HCT116 (cell line): ENCODE data around the gene FAM234A. TPM values are rescaled to one million over a fixed set of nuclear protein-coding genes. Genes with fewer than 3 reads are reported as not detected.

Source experiments
- ATAC-seq: fragments of 200-7000 bp; cut with Tn5 transposase; 2 replicates; pipeline ENCODE4 v1.9.1; 2020; ENCODE audit warnings: mild to moderate bottlenecking, moderate library complexity
- BruUV-seq: library from RNA; stranded (reverse); fragments of 400-500 nt; replicated peaks from 2 replicates; lab custom pipeline; 2021; lab: Mats Ljungman, UMichigan
- CTCF ChIA-PET: fragments of 300-600 bp; sonication (Branson Sonifier 250); formaldehyde crosslinking; loops from one replicate; lab custom pipeline; 2021; ENCODE audit warnings: antibody characterized with exemption; lab: Charles Lee
- POLR2A ChIA-PET: fragments of 300-600, 350-600 bp; sonication (Branson Sonifier 250); formaldehyde crosslinking; loops from one replicate; lab custom pipeline; 2021; ENCODE audit warnings: antibody characterized with exemption; lab: Charles Lee
- RAD21 ChIA-PET, 2 experiments: fragments of 300-600 bp; sonication (Branson Sonifier 250); formaldehyde crosslinking; loops; one replicate each; lab custom pipeline; 2023; ENCODE audit warnings: low total read pairs in 2 of 2; ENCODE audit not compliant: uncharacterized antibody in 2 of 2, unreplicated experiment in 2 of 2, low non-redundant PET in 1 of 2; lab: Charles Lee
- DNase-seq: peaks from one replicate; pipeline ENCODE4 v3.0.0-alpha.2; 2010; ENCODE audit warnings: low read depth, low spot score
- H2AFZ ChIP-seq: fragments of 200-600 bp; shearing (Covaris generic), sonication (generic); 2 replicates; pipeline ENCODE4 v1.6.1; 2017; ENCODE audit warnings: low read depth, mixed run types, mixed read lengths, antibody characterized with exemption, low read length; ENCODE audit not compliant: poor library complexity, severe bottlenecking
- H3K27ac ChIP-seq: 2 replicates; pipeline ENCODE4 v1.5.1; 2012; ENCODE audit warnings: low read depth, low read length
- H3K27me3 ChIP-seq: fragments of 200-600 bp; sonication (generic); 2 replicates; pipeline ENCODE4 v1.6.1; 2016; ENCODE audit warnings: mixed run types, low read length, mixed read lengths; ENCODE audit not compliant: insufficient read depth
- H3K36me3 ChIP-seq, 2 experiments: fragments of 200-500 bp in 1 of 2; fragments of 200-600 bp in 1 of 2; sonication (Bioruptor generic) in 1 of 2; sonication (generic) in 1 of 2; 2 replicates each; pipeline versions ENCODE4 v1.5.1 to v1.6.1; 2014 to 2016; ENCODE audit warnings: low read length in 2 of 2, inconsistent platforms in 1 of 2, mixed read lengths in 1 of 2, mixed run types in 1 of 2; ENCODE audit not compliant: insufficient read depth in 2 of 2, control insufficient read depth in 1 of 2
- H3K4me1 ChIP-seq, 2 experiments: fragments of 200-600 bp in 1 of 2; sonication (generic) in 1 of 2; 2 replicates each; pipeline versions ENCODE4 v1.5.1 to v1.6.1; 2012 to 2017; ENCODE audit warnings: low read length in 2 of 2, inconsistent platforms in 1 of 2, mild to moderate bottlenecking in 1 of 2, mixed read lengths in 1 of 2, mixed run types in 1 of 2, moderate library complexity in 1 of 2; ENCODE audit not compliant: insufficient read depth in 2 of 2, control insufficient read depth in 1 of 2
- H3K4me2 ChIP-seq: fragments of 200-600 bp; sonication (generic); 2 replicates; pipeline ENCODE4 v1.6.1; 2017; ENCODE audit warnings: mixed run types, low read length, mixed read lengths
- H3K4me3 ChIP-seq, 2 experiments: fragments of 200-600 bp in 1 of 2; sonication (generic) in 1 of 2; replicated peaks in 1 of 2; 2 replicates each; pipeline ENCODE4 v1.5.1; 2011 to 2016; ENCODE audit warnings: low read length in 2 of 2, control low read depth in 1 of 2, low read depth in 1 of 2, mild to moderate bottlenecking in 1 of 2, mixed read lengths in 1 of 2, mixed run types in 1 of 2
- H3K79me2 ChIP-seq: fragments of 200-600 bp; sonication (generic); 2 replicates; pipeline ENCODE4 v1.6.1; 2017; ENCODE audit warnings: mild to moderate bottlenecking, mixed run types, low read length, moderate library complexity, mixed read lengths; ENCODE audit not compliant: insufficient read depth
- H3K9ac ChIP-seq: fragments of 200-600 bp; sonication (generic); 2 replicates; pipeline ENCODE4 v1.6.1; 2016; ENCODE audit warnings: low read length, mixed read lengths
- H3K9me2 ChIP-seq: fragments of 200-600 bp; sonication (generic), shearing (Covaris generic); 2 replicates; pipeline ENCODE4 v1.6.1; 2017; ENCODE audit warnings: mixed run types, mild to moderate bottlenecking, moderate library complexity; ENCODE audit not compliant: insufficient read depth
- H3K9me3 ChIP-seq, 2 experiments: fragments of 200-500 bp in 1 of 2; fragments of 200-600 bp in 1 of 2; sonication (Bioruptor generic) in 1 of 2; sonication (generic) in 1 of 2; 2 replicates each; pipeline ENCODE4 v1.6.1; 2014 to 2017; ENCODE audit warnings: low read length in 2 of 2, mixed read lengths in 2 of 2, inconsistent platforms in 1 of 2, low read depth in 1 of 2, mild to moderate bottlenecking in 1 of 2, mixed run types in 1 of 2, moderate library complexity in 1 of 2; ENCODE audit not compliant: control insufficient read depth in 1 of 2, insufficient read depth in 1 of 2
- H4K20me1 ChIP-seq: fragments of 200-600 bp; sonication (generic), shearing (Covaris generic); 2 replicates; pipeline ENCODE4 v1.6.1; 2017; ENCODE audit warnings: mixed run types, mild to moderate bottlenecking, moderate library complexity; ENCODE audit not compliant: insufficient read depth
- CEBPB ChIP-seq: IDR thresholded peaks from 2 replicates; pipeline ENCODE4 v1.6.1; 2012; ENCODE audit warnings: low read depth
- EZH2phosphoT487 ChIP-seq: fragments of 200-600 bp; IDR thresholded peaks from 2 replicates; pipeline ENCODE4 v1.6.1; 2018; ENCODE audit warnings: antibody characterized with exemption, borderline replicate concordance
- POLR2A ChIP-seq: IDR thresholded peaks from 2 replicates; pipeline ENCODE4 v1.7.0; 2011; ENCODE audit warnings: borderline replicate concordance; ENCODE audit not compliant: insufficient read depth, insufficient read length; ENCODE audit errors: extremely low read depth
- POLR2AphosphoS5 ChIP-seq: IDR thresholded peaks from 2 replicates; pipeline ENCODE4 v1.6.1; 2011; ENCODE audit warnings: mild to moderate bottlenecking, low read depth, low read length, moderate library complexity
- YY1 ChIP-seq: IDR thresholded peaks from 2 replicates; pipeline ENCODE4 v1.6.1; 2011; ENCODE audit warnings: low read length, low read depth, moderate library complexity, mild to moderate bottlenecking; ENCODE audit not compliant: insufficient replicate concordance; ENCODE audit errors: extremely low read depth
- intact Hi-C: fragments of 100-400 bp; cut with micrococcal nuclease; formaldehyde crosslinking; loops from 2 replicates; pipeline ENCODE4 v1.10.0; 2022
- total RNA-seq: library from RNA; stranded (reverse); gene quantifications from one replicate; pipeline ENCODE4 v1.2.1, GENCODE V29; 2021; ENCODE audit not compliant: unreplicated experiment
- TF ChIP-seq, protein P1 (sequence below): IDR thresholded peaks from 2 replicates; pipeline ENCODE4 v1.6.1; 2012; ENCODE audit warnings: low read depth
- TF ChIP-seq, protein P2 (sequence below): IDR thresholded peaks from 2 replicates; pipeline ENCODE4 v1.6.1; 2012

The FAM234A gene
- total RNA-seq, 1 experiment from 2014 or later = 36.4 TPM

- intact Hi-C loops = no loop called here
- DNase-seq = no peak
- CTCF ChIA-PET = no interaction called here
- no peaks in the 10 kb centered on the region for H3K79me2 ChIP-seq
- no peaks in the 10 kb centered on the region for H3K4me1 ChIP-seq
- H3K9me3 ChIP-seq = no peaks in the 10 kb centered on the region
- no peak for ATAC-seq
- H3K9ac ChIP-seq = no peak overlapping the region
- no peaks in the 10 kb centered on the region for H3K27me3 ChIP-seq
- BruUV-seq = no TSS peak
- H2AFZ ChIP-seq = no peak overlapping the region
- no peak overlapping the region for H3K4me2 ChIP-seq
- H3K36me3 ChIP-seq = no peaks in the 10 kb centered on the region
- RAD21 ChIA-PET = no interaction called here
- H3K27ac ChIP-seq = no peak overlapping the region
- H3K4me3 ChIP-seq = no peak overlapping the region
- H3K9me2 ChIP-seq = no peaks in the 10 kb centered on the region
- TF ChIP-seq, protein P1, sequence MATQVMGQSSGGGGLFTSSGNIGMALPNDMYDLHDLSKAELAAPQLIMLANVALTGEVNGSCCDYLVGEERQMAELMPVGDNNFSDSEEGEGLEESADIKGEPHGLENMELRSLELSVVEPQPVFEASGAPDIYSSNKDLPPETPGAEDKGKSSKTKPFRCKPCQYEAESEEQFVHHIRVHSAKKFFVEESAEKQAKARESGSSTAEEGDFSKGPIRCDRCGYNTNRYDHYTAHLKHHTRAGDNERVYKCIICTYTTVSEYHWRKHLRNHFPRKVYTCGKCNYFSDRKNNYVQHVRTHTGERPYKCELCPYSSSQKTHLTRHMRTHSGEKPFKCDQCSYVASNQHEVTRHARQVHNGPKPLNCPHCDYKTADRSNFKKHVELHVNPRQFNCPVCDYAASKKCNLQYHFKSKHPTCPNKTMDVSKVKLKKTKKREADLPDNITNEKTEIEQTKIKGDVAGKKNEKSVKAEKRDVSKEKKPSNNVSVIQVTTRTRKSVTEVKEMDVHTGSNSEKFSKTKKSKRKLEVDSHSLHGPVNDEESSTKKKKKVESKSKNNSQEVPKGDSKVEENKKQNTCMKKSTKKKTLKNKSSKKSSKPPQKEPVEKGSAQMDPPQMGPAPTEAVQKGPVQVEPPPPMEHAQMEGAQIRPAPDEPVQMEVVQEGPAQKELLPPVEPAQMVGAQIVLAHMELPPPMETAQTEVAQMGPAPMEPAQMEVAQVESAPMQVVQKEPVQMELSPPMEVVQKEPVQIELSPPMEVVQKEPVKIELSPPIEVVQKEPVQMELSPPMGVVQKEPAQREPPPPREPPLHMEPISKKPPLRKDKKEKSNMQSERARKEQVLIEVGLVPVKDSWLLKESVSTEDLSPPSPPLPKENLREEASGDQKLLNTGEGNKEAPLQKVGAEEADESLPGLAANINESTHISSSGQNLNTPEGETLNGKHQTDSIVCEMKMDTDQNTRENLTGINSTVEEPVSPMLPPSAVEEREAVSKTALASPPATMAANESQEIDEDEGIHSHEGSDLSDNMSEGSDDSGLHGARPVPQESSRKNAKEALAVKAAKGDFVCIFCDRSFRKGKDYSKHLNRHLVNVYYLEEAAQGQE = no peak
- TF ChIP-seq, protein P2, sequence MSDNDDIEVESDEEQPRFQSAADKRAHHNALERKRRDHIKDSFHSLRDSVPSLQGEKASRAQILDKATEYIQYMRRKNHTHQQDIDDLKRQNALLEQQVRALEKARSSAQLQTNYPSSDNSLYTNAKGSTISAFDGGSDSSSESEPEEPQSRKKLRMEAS = no peak
- TF ChIP-seq POLR2AphosphoS5 (no peak), EZH2phosphoT487 (no peak)
- H4K20me1 ChIP-seq = no peaks in the 10 kb centered on the region
- POLR2A ChIA-PET = no interaction called here
Observed at GRCh38 chr16:296276-296675, 61.7 kb downstream of the FAM234A start.

- ChIA-PET CTCF (no interaction called here), RAD21 (no interaction called here)
Observed at GRCh38 chr16:296806-297510, 62.3 kb downstream of the FAM234A start.

More at GRCh38 chr16:296806-297510, 62.3 kb downstream of the FAM234A start:
- Histone ChIP-seq H3K27ac (no peak overlapping the region), H3K9ac (no peak overlapping the region), H3K36me3 (no peaks in the 10 kb centered on the region), H4K20me1 (no peaks in the 10 kb centered on the region), H3K4me3 (no peak overlapping the region), H3K9me3 (no peaks in the 10 kb centered on the region), H3K27me3 (no peaks in the 10 kb centered on the region), H2AFZ (no peak overlapping the region), H3K4me2 (no peak overlapping the region), H3K4me1 (no peaks in the 10 kb centered on the region), H3K79me2 (no peaks in the 10 kb centered on the region), H3K9me2 (no peaks in the 10 kb centered on the region)
- intact Hi-C loops = no loop called here
- TF ChIP-seq POLR2A (no peak), CEBPB (no peak), YY1 (no peak)
- no peak for ATAC-seq
- POLR2A ChIA-PET = no interaction called here
- DNase-seq = no peak
- no TSS peak for BruUV-seq
